Non-pigmented ciliary epithelial cell (primary cell): Measurements from ENCODE around the gene ATF7.

Experiments used
- DNase-seq: peaks from one replicate; pipeline ENCODE4 v3.0.0-alpha.2; 2010; ENCODE audit warnings: low read depth

The ATF7 gene

DNA sequence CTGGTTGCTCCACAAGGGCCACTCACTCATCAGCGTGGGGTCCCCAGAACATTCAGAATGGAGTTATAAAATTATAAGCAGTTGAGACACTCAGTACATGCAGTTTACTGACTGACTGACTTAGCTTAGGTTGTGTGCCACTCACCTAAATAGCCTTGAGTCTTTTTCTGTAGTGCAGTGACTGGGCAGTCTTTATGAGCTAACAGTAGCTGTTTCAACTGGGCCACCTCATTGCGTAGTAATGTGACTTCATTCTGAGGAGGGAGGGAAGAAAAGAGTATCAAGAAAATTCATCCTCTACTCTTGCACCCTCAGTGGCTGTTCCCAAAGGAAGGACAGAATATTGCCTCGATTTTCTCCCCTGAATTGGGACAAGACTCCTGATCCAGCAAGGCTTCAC is 103.1 kb downstream of the ATF7 start:
- no peak for DNase-seq

DNA sequence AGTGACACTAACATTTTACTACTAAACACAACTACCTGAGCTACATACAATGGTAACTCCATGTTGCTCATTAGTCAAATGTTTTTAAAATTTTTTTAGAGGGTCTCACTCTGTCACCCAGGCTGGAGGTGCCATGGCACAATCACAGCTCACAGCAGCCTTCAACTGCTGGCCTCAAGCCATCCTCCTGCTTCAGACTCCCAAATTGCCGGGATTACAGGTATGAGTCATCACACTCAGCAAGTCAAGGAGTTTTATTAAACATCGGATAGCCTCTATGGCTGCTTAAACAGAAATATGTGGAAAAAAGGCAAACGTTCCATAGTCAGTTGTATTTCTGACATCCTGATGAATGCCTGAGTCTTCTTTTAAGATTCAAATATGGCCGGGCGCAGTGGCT is 107.8 kb downstream of the ATF7 start:
- no peak for DNase-seq

DNA sequence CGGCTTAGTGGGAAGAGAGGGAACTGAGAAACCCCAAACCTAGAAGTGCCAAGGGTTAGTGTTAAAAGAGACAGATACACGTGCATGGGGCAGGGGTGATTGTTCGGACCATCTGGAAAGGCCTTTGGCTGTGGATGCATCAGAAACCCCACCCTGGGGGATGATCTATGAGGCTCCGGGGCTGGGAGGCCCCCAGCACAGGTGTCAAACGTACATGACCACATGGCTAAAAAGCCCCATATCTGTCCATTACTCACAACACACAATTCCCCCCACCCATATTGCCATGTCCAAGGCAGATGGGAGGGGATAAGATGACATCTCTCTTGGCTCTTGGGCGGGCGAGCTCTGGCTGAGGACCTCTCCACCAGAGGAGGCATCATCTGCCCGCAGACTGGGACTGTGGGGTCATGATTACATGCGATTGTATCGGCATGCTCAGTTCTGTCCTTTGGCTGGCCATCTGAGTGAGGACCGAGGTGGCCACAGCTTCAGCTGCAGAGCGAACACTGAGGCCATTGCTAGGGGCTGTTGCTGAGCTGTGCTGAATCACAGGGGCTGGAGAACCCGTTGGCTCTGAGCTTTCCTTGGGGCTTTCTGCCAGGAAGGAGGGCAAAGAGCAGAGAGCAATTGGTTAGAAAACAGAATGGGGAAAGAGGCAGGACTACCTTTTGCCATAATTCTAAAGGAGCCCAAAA is 109.3 kb downstream of the ATF7 start:
- no peak for DNase-seq

DNA sequence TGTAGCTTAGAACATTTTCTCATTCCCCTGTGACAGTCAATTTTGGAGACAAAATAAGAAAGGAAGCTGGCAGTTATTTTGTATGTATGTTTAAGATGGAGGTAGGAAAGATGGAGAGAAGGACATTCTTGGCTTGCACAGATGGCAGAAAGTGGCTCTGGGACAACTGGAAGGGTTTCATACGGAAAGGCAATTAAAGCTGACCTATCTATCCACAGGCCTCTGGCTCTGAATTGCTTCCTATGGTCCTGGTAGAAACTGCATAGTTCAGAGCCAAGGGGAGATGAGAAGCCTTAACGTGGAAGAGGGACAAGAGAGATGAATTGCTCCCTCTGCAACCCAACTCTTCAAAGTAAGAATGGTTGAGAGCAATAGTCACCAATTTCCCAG is 110.9 kb downstream of the ATF7 start:
- no peak for DNase-seq

DNA sequence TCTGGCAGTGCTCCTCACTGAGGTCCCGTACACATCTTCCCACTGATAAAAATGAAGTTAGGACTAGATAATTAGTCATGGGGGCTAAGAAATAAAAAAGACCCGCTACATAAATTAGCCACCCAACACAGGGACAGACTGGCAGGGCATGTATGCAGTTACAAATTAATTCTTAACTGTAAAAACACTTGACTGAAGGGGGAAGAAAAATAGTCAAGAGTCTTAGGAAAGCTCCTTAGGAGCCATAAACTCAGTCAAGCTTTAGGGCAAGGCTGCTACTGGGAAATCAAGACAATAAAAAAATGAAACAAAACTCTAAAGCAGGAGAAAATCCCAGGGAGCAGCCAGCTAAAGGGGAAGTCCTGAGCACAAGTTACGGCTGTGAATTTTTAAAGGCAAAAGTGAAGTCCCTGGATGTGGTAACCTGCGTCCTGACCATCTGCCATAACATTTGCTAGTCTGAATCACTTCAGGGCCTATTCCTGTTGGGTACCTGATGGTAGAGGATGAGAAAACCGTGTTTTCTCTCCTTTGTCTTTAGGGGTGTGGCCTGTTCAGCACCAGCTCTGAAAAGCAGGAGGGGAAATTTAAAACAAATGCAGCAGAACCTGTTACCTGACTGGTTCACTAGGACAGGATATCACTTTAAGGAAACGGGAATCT is 111.4 kb downstream of the ATF7 start:
- DNase-seq = no peak

DNA sequence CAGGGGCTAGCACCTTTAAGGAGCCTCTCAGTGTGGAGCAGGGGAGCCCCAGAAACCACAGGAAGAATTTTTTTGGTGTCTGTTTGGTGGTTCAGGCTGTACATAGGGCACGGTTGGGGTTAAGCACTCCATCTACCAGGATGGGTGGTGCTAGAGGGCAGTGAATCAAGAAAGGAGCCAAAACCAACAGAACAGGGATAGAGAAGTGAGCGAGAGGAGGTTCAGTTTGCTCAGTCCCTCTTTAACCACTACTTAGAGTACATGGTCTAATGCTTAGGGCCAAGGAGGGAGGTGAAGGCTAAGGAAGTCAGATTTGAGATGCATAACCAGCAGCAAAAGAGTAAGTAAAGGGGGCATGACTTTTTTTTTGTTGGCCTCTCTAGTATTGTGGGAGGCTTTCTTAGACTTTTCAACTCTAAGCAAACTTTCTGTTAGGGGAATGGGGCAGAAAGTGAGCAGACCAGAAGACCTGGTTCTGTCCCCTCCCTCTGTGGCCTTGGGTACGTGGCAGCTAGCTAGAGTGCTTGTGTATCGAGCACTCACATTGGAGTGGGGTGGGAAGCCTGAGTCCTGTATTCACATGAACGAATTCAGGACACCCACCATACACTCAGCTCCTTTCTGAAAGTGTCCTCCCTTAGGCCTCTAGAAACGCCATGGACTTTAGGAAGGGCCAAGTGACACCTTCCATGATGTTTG is 112.3 kb downstream of the ATF7 start:
- no peak for DNase-seq

DNA sequence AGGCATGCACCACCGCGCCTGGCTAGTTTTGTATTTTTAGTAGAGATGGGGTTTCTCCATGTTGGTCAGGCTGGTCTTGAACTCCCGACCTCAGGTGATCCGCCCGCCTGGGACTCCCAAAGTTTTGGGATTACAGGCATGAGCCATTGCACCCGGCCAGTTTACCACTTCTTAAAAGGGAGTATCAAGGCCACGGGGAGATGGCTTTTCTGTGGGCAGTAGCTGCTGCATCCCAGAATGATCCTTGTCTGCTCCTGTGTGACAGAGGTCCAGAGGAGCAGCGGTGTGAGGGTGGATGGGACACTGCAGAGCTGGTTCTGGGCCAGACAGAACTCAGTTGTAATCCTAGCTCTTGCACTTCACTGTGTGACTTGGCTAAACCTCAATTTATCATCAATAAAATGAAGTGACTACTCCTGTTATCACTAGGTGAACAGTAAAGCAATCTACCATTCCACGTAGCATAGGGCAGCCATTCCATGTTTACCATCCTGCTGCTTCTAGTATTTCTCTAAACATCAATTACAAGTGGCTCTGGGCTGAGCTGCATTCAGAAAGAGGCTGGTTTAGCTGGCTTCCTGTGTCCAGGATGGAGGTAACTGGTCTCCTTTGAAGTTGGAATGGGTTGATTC is 115.9 kb downstream of the ATF7 start:
- DNase-seq = no peak

DNA sequence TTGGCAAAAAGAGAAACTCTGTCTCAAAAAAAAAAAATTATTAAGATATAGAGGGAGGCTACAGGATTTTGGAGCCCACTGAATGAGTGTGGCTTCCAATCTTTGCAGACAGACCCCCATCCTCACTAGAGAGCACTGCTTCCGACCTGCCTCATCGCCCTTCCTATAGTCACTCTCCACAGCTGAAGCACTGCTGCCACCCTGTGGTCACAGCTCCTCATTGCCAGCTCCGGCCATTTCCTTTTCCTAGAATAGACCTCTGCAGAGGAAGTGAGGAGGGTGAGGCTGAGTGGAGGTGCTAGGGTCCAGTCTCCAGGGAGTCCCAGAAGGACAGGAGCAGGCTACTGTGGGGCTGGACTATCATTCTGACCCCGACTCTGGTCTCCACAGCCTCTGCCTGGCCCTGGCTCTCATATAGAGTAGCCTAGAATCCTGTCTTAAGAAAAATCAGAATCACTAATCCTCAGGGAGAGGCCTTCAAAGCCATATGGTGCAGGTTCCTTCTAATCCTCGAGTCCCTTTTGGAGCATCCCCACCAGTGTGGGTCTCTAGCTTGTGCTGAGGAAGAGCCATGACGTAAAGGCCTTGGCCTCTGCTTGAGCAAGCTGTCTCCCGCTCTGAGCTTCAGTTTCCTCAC is 117.5 kb downstream of the ATF7 start:
- no peak for DNase-seq

DNA sequence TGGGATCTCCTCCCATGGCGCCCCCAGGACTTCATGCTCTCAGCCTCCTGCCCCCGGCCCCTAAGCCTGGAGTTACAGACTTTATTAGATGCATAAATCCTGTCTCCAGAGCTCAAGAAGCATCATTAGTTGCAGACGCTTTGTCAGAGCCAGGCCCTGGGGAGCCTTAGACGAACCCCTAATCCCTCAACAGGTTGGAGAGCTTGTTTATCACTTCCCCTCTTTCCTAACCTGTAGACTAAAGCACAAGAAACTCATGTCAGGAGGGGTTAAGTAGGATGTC is 118.6 kb downstream of the ATF7 start:
- no peak for DNase-seq

DNA sequence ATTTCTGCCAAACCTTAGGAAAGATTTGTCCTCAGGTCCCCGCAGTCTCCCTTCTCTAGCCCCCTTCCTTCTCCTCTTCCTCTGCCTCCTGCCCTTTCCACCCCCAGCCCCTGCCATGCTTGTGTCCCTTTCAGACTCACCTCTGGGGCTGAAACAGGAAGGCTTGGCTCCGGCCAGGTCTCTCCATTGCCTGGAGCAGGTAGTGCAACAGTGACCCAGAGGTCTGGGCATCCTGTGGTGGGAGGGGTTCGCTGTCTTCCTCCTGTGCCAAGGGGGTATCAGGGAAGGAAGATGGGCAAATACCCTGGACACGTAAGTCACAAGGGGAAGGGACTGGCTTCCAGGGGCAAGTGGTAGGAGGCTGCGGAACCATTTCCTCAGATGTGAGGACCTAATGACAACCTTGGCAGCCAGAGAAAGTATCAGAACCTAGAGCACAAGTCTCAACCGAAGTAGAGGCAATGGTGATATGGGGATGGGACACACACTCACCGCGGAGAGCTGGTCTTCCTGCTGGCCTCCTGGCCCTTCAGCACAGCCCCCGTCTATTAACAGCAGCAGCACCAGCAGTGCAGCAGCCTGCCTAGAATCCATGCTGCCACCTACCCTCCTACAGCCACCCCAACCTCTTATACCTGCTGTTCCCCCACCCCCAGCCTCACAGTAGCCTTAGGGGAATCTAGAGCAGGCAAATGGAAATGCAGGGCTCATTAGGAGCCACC is 119.1 kb downstream of the ATF7 start, which contains the start of gene NPFF:
Gene NPFF, minus strand, starts transcription at position 604 of the 722 bp plus-strand sequence. Its CDS starts 10 bp downstream, at position 594.
- DNase-seq = no peak

DNA sequence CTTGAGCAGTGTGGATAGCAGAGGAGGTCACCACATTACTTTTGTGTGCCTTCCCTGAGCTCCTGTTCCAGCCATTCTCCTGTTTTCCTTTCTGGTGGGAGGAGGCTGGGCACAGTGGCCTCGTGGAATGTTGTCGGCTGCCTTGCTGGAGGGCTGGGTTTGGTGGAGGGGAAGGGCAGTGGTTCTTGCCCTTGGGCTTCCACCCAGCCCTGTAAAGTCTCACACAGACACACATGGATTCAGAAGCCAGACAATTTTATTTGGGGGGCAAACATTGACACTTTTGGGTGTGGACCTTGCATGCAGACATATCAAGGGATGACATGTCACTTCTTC is 119.8 kb downstream of the ATF7 start:
- DNase-seq = no peak

DNA sequence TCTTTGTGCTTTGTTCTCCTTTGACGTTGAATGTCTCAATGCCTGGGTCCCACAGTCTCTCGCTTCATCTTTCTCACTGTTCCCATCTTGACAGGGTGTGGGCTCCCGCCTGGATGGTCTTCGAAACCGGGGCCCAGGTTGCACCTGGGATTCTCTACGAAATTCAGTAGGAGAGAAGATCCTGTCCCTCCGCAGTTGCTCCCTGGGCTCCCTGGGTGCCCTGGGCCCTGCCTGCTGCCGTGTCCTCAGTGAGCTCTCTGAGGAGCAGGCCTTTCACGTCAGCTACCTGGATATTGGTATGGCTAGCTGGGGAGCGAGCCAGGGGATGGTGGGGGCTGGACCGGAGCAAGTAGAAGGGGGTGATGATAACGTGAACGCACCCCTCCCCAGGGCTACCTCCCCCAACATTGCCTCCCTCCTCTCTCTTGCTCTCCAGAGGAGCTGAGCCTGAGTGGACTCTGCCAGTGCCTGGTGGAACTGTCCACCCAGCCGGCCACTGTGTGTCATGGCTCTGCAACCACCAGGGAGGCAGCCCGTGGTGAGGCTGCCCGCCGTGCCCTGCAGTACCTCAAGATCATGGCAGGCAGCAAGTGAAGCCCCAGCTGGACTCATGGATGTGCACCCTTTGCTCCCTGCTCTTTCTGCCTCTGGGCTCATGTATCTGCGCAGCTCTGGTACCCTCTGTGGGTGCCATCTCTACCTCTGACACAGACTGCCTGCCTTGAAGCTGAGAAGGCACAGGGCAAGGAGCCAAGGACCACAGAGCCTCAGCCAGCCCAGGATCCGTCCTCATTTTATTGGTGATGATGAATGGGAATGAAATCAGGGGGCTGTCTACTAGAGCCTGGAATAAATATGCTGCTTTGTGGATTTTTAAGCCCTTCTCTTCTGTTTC is 120.4 kb downstream of the ATF7 start:
- DNase-seq = no peak

DNA sequence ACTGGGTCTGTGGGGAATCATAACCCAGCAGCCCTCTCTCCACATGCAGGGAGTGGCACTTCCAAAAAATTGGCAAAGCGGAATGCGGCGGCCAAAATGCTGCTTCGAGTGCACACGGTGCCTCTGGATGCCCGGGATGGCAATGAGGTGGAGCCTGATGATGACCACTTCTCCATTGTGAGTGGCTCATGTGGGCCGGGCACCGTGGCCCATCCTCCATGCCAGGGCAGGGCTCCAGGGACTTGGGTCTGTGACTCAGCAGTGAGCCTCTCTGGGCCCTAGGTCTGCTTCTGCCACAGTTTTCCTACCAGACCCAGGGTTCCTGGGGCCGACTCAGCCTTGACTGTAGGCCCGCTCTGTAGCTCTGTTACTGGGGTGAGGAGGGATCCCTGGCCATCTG is 121.1 kb downstream of the ATF7 start:
- no peak for DNase-seq

DNA sequence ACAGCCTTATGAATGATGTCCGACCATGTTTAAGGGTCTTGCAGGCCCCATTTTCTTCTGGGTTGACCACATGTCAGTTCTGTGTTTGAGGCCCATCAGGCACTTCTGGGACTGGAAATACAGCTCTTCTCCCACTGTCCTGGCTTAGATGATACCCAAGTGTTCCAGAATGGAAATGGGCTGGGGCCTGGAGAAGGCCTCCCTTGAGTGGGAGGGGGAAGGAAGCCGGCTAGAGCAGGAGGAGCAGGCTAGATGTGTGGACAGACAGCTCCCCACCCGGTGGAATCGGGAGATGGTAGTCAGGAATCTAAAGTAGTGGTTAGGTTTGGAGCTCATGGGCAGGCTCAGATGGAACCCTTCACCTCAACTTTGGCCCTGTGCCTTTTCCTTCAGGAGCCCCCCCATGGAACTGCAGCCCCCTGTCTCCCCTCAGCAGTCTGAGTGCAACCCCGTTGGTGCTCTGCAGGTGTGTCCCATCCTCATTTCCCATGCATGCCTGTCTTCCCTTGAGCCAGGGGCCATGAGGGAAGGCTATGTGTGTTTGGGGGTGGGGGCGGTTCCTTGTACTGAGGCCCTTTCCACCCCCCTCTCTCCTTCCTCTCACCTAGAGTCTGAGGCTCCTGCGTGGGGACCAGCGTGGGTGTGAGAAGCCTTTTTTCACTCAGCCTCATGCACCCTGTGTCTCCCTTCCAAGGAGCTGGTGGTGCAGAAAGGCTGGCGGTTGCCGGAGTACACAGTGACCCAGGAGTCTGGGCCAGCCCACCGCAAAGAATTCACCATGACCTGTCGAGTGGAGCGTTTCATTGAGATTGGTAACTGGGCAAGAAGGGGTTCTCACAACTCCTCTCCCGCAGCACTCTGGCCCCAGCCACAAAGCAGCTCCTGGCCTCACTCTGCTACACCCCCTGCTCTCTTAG is 121.9 kb downstream of the ATF7 start:
- no peak for DNase-seq

DNA sequence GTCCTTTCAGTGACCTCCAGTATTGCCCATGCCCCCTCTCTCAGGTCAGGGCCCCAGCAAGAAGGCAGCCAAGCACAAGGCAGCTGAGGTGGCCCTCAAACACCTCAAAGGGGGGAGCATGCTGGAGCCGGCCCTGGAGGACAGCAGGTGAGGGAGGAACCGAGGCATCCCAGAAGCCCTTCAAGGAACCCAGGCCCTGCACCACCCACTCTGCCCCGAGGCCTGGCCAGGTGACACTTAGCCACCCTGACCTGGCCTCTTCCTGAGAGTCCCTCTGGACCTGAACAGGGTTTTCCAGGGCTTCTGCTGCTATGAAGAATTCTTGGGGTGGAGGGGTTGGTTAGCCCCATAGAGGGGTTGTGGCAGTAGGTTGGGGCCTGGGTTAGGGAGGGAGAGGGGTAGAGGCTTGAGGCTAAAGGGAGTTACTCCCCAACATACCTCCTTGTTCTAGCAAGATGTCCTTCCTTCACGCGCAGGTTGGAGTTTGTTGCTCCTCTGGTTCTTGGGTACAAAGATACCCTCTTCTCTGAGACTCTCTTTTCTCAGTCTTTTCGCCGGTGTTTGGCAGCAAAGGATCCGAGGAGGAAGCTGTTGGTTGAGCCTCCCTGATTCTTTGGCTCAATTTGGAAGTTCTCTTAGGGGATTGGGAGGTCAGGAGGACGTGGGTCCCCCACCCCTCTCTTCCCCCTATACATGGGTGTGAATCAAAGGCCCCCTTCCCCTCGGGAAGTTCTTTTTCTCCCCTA is 123.0 kb downstream of the ATF7 start:
- DNase-seq = no peak

DNA sequence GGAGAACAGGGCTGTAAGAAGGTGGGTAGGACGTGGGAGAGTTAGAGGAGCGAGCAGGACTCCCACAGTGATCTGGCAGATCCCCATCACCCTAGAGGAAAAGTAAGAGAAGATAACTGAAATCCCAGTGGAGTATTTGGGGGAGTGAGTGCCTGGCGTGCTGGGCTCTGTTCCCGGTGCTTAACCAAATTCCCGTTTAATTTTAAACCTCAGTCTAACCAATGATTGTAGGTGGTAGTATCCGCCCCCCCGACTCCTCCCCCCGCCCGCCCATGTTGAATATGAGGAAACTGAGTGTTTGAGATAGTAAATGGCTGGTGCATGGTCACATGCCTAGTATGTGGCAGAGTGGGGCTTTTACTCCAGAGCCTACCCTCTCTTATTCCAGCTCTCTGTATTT is 123.9 kb downstream of the ATF7 start:
- no peak for DNase-seq

DNA sequence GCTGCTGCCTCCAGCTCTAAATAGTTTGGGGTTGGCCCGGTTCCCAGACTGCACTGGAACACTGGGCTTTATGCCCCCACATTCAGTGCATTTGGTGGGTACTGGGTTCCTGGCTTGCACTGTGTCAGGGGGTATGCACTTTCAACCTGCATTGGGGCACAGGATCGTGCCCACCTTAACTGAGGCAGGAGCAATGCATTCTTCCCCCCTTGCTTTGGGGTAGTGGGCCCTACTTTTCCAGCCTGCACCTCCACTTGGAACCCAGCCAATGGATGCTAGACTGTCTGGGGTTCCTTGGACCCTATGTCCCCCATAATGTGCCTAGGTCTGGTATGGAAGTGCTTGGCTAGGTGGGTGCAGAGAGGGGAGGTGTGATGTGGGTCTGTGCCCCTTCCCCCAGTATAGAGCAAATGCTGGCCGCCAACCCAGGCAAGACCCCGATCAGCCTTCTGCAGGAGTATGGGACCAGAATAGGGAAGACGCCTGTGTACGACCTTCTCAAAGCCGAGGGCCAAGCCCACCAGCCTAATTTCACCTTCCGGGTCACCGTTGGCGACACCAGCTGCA is 124.5 kb downstream of the ATF7 start:
- no peak for DNase-seq

DNA sequence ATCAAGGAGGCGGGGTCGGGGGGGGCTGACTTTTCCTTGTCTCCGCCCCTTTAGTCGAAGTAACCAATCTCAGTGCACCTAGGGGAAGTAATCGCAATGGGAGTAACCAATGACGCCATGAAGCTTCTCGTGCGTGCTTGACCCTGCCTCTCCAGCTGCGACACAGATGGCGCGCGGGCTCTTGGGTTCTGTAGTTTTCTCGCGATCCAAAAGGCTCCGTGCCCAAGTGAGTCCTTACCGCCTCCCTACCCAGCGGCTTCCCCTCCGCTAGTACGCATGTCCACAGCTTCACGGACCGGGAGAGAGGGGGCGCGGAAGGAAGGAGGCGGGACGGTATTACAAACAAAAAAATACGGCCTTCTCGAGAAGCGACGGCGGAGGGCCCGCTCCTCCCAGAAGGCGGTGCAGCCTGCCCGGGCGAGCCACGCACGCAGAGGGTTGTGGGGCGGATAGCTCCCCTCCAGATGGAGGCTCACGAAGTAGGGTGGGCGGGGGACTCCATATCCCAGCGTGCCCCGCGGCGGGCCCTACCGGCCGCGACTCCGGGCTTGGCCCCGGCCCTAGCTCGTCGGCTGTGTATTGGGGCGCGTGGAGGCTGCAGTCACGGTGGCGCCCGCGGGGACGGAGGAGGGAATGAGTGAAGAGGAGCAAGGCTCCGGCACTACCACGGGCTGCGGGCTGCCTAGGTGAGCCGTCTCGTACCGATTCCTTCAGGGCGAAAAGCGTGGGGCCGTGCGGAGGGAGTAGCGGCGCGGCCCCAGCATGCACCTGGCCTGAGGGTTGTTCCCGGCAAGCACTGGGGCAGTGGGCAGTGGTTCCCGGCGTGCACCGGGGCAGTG is 125.2 kb downstream of the ATF7 start, which contains the start of gene TARBP2:
Gene TARBP2, plus strand, starts transcription at position 508 of the 839 bp plus-strand sequence. Its CDS starts 126 bp downstream, at position 634.
- peak; percentile 99 for DNase-seq
